WTC11 (cell line): ENCODE results near the gene DNAJC15. TPM values are rescaled to one million over a fixed set of nuclear protein-coding genes. Genes with fewer than 3 reads are reported as not detected.
A peak's percentile ranks its signal among the peaks of the same experiment; 100 is the strongest.

Experiments
- ATAC-seq: fragments of 200-7000 bp; cut with Tn5 transposase; 2 replicates; pipeline ENCODE4 v1.10.0; 2021; ENCODE audit warnings: mild to moderate bottlenecking, moderate library complexity
- CTCF ChIA-PET: fragments of 300-600 bp; sonication (Branson Sonifier 250); formaldehyde crosslinking; loops from one replicate; lab custom pipeline; 2021; ENCODE audit warnings: antibody characterized with exemption; lab: Charles Lee
- POLR2A ChIA-PET: fragments of 350-600 bp; sonication (Branson Sonifier 250); formaldehyde crosslinking; loops from one replicate; lab custom pipeline; 2021; ENCODE audit warnings: antibody characterized with exemption; lab: Charles Lee
- DNase-seq: peaks from one replicate; pipeline ENCODE4 v3.0.0; 2021; ENCODE audit warnings: low spot score
- H3K27ac Mint-ChIP-seq: 2 replicates; pipeline ENCODE4 v1.8.0; 2021; ENCODE audit warnings: mixed read lengths
- H3K27me3 Mint-ChIP-seq: 2 replicates; pipeline ENCODE4 v1.8.0; 2021; ENCODE audit warnings: low read depth, mild to moderate bottlenecking, moderate library complexity, mixed read lengths
- H3K36me3 Mint-ChIP-seq: 2 replicates; pipeline ENCODE4 v1.8.0; 2021; ENCODE audit warnings: mixed read lengths
- H3K4me1 Mint-ChIP-seq: 2 replicates; pipeline ENCODE4 v1.8.0; 2022; ENCODE audit warnings: mixed read lengths
- H3K4me3 Mint-ChIP-seq: 2 replicates; pipeline ENCODE4 v1.8.0; 2021; ENCODE audit warnings: mild to moderate bottlenecking, moderate library complexity, mixed read lengths
- H3K9me3 Mint-ChIP-seq: 2 replicates; pipeline ENCODE4 v1.8.0; 2021; ENCODE audit warnings: mixed read lengths
- GABPB1 ChIP-seq: sonication (generic); formaldehyde crosslinking; IDR thresholded peaks from 2 replicates; pipeline ENCODE4 v1.8.1; 2023; ENCODE audit warnings: mild to moderate bottlenecking, missing genetic modification reagents
- MYBL2 ChIP-seq: sonication (generic); formaldehyde crosslinking; IDR thresholded peaks from 2 replicates; pipeline ENCODE4 v1.8.1; 2023; ENCODE audit warnings: mild to moderate bottlenecking, moderate library complexity, missing genetic modification reagents
- NR1H2 ChIP-seq: sonication (generic); formaldehyde crosslinking; IDR thresholded peaks from 2 replicates; pipeline ENCODE4 v1.9.0; 2021; ENCODE audit warnings: mild to moderate bottlenecking, moderate library complexity, missing genetic modification reagents
- NR3C1 ChIP-seq: sonication (generic); formaldehyde crosslinking; conservative IDR thresholded peaks from 2 replicates; pipeline ENCODE4 v1.8.1; 2023; ENCODE audit warnings: low read depth, mild to moderate bottlenecking, missing genetic modification reagents
- SOX15 ChIP-seq: fragments of 250-450 bp; sonication (Bioruptor Pico); IDR thresholded peaks from 2 replicates; pipeline ENCODE4 v1.9.0; 2021; ENCODE audit warnings: mild to moderate bottlenecking
- SP1 ChIP-seq: sonication (generic); formaldehyde crosslinking; conservative IDR thresholded peaks from 2 replicates; pipeline ENCODE4 v1.8.1; 2022; ENCODE audit warnings: missing genetic modification reagents
- ZNF121 ChIP-seq: sonication (generic); formaldehyde crosslinking; IDR thresholded peaks from 2 replicates; pipeline ENCODE4 v1.8.0; 2023; ENCODE audit warnings: missing genetic modification reagents
- ZNF423 ChIP-seq: fragments of 250-450 bp; sonication (Bioruptor Pico); IDR thresholded peaks from 2 replicates; pipeline ENCODE4 v2.1.2; 2022; ENCODE audit warnings: mild to moderate bottlenecking, moderate library complexity
- total RNA-seq: library from RNA; stranded (reverse); gene quantifications from 3 replicates; pipeline ENCODE4 v1.2.3, GENCODE V29; 2021
- TF ChIP-seq, protein P1 (sequence below): fragments of 200-600 bp; IDR thresholded peaks from 2 replicates; pipeline ENCODE4 v1.8.0; 2022; ENCODE audit warnings: antibody characterized with exemption
- TF ChIP-seq, protein P2 (sequence below): sonication (generic); formaldehyde crosslinking; IDR thresholded peaks from 2 replicates; pipeline ENCODE4 v1.8.0; 2023; ENCODE audit warnings: missing genetic modification reagents, mild to moderate bottlenecking, borderline replicate concordance
- TF ChIP-seq, protein P3 (sequence below): fragments of 250-450 bp; sonication (Bioruptor Pico); IDR thresholded peaks from 2 replicates; pipeline ENCODE4 v1.9.0; 2021; ENCODE audit warnings: mild to moderate bottlenecking
- TF ChIP-seq, protein P4 (sequence below): sonication (generic); formaldehyde crosslinking; IDR thresholded peaks from 2 replicates; pipeline ENCODE4 v1.8.1; 2023; ENCODE audit warnings: mild to moderate bottlenecking, missing genetic modification reagents, moderate library complexity
- TF ChIP-seq, protein P5 (sequence below): sonication (generic); formaldehyde crosslinking; IDR thresholded peaks from 2 replicates; pipeline ENCODE4 v1.8.1; 2023; ENCODE audit warnings: mild to moderate bottlenecking, missing genetic modification reagents, moderate library complexity
- TF ChIP-seq, protein P6 (sequence below): sonication (generic); formaldehyde crosslinking; IDR thresholded peaks from 2 replicates; pipeline ENCODE4 v1.8.1; 2023; ENCODE audit warnings: mild to moderate bottlenecking, missing genetic modification reagents

DNAJC15 gene
- total RNA-seq, 1 experiment from 2014 or later, result 12.2 TPM

DNA sequence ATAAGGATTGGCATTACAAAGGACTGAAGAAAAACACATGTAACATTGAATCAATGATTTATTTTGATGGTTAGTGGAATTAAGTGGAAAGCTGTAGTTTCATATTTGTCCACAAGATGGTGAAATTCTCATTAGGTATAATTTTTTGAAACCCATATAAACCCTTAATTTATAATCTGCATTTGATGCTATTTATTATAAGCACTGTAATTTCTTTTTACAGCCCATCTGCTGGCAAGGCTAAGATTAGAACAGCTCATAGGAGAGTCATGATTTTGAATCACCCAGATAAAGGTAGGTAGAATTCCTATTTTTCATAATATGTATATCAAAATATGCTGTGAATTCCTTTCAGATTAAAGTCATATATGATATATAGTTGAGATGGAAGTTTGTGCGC lies 62.2 kb downstream of the DNAJC15 start:
- TF ChIP-seq, protein P1, sequence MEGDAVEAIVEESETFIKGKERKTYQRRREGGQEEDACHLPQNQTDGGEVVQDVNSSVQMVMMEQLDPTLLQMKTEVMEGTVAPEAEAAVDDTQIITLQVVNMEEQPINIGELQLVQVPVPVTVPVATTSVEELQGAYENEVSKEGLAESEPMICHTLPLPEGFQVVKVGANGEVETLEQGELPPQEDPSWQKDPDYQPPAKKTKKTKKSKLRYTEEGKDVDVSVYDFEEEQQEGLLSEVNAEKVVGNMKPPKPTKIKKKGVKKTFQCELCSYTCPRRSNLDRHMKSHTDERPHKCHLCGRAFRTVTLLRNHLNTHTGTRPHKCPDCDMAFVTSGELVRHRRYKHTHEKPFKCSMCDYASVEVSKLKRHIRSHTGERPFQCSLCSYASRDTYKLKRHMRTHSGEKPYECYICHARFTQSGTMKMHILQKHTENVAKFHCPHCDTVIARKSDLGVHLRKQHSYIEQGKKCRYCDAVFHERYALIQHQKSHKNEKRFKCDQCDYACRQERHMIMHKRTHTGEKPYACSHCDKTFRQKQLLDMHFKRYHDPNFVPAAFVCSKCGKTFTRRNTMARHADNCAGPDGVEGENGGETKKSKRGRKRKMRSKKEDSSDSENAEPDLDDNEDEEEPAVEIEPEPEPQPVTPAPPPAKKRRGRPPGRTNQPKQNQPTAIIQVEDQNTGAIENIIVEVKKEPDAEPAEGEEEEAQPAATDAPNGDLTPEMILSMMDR, result peak; percentile 34
- no peak for TF ChIP-seq MYBL2 (CRISPR knock-in tag)
- H3K27me3 Mint-ChIP-seq, result no peaks in the 10 kb centered on the region
- ChIA-PET CTCF (interaction anchor here (0.6 to 1.6 kb wide), 10 partner anchors 9 to 752 kb away, joined by 3 to 5 read pairs (median 3); no protein-coding TSS in a partner anchor), POLR2A (no interaction called here)
- H3K4me3 Mint-ChIP-seq, result no peak overlapping the region
- H3K36me3 Mint-ChIP-seq, result peaks cover 27% of the 10 kb centered on the region
- DNase-seq, result no peak
- ATAC-seq, result no peak
- H3K9me3 Mint-ChIP-seq, result peaks cover 15% of the 10 kb centered on the region
- H3K4me1 Mint-ChIP-seq, result peaks cover 10% of the 10 kb centered on the region; the same call in 1 of the 2 replicates
- H3K27ac Mint-ChIP-seq, result no peak overlapping the region

DNA sequence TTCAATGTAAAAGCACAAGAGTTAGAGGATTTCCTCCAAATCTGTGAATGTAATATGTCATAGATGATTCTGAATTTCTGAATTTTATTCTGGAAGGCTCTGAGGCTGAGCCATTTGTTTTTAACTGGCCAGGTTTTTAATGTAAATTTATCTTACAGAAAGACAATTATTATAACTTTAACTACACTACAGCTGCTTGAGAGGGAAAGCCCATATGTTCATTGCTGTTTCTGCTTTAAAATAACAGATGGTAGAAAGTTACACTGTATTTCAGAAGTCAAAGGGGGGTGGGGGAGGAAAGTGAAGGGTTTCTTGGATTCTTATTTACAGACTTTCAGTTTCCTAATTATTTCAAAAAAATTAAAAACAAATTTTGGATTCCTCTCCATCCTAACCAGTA lies 62.8 kb downstream of the DNAJC15 start:
- TF ChIP-seq, protein P2, sequence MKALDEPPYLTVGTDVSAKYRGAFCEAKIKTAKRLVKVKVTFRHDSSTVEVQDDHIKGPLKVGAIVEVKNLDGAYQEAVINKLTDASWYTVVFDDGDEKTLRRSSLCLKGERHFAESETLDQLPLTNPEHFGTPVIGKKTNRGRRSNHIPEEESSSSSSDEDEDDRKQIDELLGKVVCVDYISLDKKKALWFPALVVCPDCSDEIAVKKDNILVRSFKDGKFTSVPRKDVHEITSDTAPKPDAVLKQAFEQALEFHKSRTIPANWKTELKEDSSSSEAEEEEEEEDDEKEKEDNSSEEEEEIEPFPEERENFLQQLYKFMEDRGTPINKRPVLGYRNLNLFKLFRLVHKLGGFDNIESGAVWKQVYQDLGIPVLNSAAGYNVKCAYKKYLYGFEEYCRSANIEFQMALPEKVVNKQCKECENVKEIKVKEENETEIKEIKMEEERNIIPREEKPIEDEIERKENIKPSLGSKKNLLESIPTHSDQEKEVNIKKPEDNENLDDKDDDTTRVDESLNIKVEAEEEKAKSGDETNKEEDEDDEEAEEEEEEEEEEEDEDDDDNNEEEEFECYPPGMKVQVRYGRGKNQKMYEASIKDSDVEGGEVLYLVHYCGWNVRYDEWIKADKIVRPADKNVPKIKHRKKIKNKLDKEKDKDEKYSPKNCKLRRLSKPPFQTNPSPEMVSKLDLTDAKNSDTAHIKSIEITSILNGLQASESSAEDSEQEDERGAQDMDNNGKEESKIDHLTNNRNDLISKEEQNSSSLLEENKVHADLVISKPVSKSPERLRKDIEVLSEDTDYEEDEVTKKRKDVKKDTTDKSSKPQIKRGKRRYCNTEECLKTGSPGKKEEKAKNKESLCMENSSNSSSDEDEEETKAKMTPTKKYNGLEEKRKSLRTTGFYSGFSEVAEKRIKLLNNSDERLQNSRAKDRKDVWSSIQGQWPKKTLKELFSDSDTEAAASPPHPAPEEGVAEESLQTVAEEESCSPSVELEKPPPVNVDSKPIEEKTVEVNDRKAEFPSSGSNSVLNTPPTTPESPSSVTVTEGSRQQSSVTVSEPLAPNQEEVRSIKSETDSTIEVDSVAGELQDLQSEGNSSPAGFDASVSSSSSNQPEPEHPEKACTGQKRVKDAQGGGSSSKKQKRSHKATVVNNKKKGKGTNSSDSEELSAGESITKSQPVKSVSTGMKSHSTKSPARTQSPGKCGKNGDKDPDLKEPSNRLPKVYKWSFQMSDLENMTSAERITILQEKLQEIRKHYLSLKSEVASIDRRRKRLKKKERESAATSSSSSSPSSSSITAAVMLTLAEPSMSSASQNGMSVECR (CRISPR knock-in tag), result no peak
- TF ChIP-seq, protein P3, sequence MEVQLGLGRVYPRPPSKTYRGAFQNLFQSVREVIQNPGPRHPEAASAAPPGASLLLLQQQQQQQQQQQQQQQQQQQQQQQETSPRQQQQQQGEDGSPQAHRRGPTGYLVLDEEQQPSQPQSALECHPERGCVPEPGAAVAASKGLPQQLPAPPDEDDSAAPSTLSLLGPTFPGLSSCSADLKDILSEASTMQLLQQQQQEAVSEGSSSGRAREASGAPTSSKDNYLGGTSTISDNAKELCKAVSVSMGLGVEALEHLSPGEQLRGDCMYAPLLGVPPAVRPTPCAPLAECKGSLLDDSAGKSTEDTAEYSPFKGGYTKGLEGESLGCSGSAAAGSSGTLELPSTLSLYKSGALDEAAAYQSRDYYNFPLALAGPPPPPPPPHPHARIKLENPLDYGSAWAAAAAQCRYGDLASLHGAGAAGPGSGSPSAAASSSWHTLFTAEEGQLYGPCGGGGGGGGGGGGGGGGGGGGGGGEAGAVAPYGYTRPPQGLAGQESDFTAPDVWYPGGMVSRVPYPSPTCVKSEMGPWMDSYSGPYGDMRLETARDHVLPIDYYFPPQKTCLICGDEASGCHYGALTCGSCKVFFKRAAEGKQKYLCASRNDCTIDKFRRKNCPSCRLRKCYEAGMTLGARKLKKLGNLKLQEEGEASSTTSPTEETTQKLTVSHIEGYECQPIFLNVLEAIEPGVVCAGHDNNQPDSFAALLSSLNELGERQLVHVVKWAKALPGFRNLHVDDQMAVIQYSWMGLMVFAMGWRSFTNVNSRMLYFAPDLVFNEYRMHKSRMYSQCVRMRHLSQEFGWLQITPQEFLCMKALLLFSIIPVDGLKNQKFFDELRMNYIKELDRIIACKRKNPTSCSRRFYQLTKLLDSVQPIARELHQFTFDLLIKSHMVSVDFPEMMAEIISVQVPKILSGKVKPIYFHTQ (CRISPR knock-in tag), result no peak
- TF ChIP-seq ZNF423 (CRISPR knock-in tag) (no peak), SOX15 (CRISPR knock-in tag) (no peak), SP1 (CRISPR knock-in tag) (no peak), GABPB1 (no peak), NR3C1 (no peak), NR1H2 (CRISPR knock-in tag) (no peak), ZNF121 (CRISPR knock-in tag) (no peak)
- TF ChIP-seq, protein P4, sequence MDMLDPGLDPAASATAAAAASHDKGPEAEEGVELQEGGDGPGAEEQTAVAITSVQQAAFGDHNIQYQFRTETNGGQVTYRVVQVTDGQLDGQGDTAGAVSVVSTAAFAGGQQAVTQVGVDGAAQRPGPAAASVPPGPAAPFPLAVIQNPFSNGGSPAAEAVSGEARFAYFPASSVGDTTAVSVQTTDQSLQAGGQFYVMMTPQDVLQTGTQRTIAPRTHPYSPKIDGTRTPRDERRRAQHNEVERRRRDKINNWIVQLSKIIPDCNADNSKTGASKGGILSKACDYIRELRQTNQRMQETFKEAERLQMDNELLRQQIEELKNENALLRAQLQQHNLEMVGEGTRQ (CRISPR knock-in tag), result no peak
- TF ChIP-seq, protein P5, sequence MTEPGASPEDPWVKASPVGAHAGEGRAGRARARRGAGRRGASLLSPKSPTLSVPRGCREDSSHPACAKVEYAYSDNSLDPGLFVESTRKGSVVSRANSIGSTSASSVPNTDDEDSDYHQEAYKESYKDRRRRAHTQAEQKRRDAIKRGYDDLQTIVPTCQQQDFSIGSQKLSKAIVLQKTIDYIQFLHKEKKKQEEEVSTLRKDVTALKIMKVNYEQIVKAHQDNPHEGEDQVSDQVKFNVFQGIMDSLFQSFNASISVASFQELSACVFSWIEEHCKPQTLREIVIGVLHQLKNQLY (CRISPR knock-in tag), result no peak
- TF ChIP-seq, protein P6, sequence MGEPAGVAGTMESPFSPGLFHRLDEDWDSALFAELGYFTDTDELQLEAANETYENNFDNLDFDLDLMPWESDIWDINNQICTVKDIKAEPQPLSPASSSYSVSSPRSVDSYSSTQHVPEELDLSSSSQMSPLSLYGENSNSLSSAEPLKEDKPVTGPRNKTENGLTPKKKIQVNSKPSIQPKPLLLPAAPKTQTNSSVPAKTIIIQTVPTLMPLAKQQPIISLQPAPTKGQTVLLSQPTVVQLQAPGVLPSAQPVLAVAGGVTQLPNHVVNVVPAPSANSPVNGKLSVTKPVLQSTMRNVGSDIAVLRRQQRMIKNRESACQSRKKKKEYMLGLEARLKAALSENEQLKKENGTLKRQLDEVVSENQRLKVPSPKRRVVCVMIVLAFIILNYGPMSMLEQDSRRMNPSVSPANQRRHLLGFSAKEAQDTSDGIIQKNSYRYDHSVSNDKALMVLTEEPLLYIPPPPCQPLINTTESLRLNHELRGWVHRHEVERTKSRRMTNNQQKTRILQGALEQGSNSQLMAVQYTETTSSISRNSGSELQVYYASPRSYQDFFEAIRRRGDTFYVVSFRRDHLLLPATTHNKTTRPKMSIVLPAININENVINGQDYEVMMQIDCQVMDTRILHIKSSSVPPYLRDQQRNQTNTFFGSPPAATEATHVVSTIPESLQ (CRISPR knock-in tag), result no peak
- Mint-ChIP-seq H3K36me3 (peaks cover 22% of the 10 kb centered on the region), H3K27me3 (no peaks in the 10 kb centered on the region), H3K4me1 (peaks cover 10% of the 10 kb centered on the region; the same call in 1 of the 2 replicates), H3K9me3 (peaks cover 13% of the 10 kb centered on the region), H3K4me3 (no peak overlapping the region), H3K27ac (no peak overlapping the region)
- DNase-seq, result no peak
- ATAC-seq, result no peak
- ChIA-PET POLR2A (no interaction called here), CTCF (no interaction called here)
